GM19193 (cell line): ENCODE data around the gene OTULINL.

Experiments
- POLR2A ChIP-seq: IDR thresholded peaks from 4 replicates; pipeline ENCODE4 v1.6.1; 2011; ENCODE audit not compliant: insufficient read depth, insufficient read length; ENCODE audit errors: extremely low read depth

The OTULINL gene

GRCh38 chr5:14588145-14588544, 6.6 kb downstream of the OTULINL start:
- TF ChIP-seq POLR2A = no peak

GRCh38 chr5:14588758-14589543, 7.4 kb downstream of the OTULINL start:
- TF ChIP-seq POLR2A = no peak

- TF ChIP-seq POLR2A = no peak
These were observed 9.4 kb downstream of the OTULINL start for GRCh38 chr5:14590949-14591348.

GRCh38 chr5:14591548-14591947, 10.0 kb downstream of the OTULINL start:
- no peak for TF ChIP-seq POLR2A

GRCh38 chr5:14593326-14594021, 11.9 kb downstream of the OTULINL start:
- no peak for TF ChIP-seq POLR2A

GRCh38 chr5:14594378-14595074, 12.9 kb downstream of the OTULINL start:
- no peak for TF ChIP-seq POLR2A

- no peak for TF ChIP-seq POLR2A
These were observed 13.6 kb downstream of the OTULINL start for GRCh38 chr5:14595189-14595588.

GRCh38 chr5:14595891-14596290, 14.3 kb downstream of the OTULINL start:
- TF ChIP-seq POLR2A = no peak

- TF ChIP-seq POLR2A = no peak
These were observed 15.5 kb downstream of the OTULINL start for GRCh38 chr5:14597080-14597479.

- no peak for TF ChIP-seq POLR2A
These were observed 16.6 kb downstream of the OTULINL start for GRCh38 chr5:14598225-14598624.

- no peak for TF ChIP-seq POLR2A
These were observed 18.0 kb downstream of the OTULINL start for GRCh38 chr5:14599476-14600127.

GRCh38 chr5:14600846-14601245, 19.3 kb downstream of the OTULINL start:
- no peak for TF ChIP-seq POLR2A

GRCh38 chr5:14603141-14603540, 21.5 kb downstream of the OTULINL start:
- no peak for TF ChIP-seq POLR2A

GRCh38 chr5:14607104-14607503, 25.5 kb downstream of the OTULINL start:
- TF ChIP-seq POLR2A = no peak

GRCh38 chr5:14608169-14608568, 26.6 kb downstream of the OTULINL start:
- TF ChIP-seq POLR2A = no peak
